ENCODE measurements around the gene PCP4L1.

PCP4L1 gene

GRCh38 chr1:161297415-161297814, 38.9 kb downstream of the PCP4L1 start:
- Histone ChIP-seq H3K27ac (no peak overlapping the region), H2AFZ (no peak overlapping the region), H3K4me1 (no peaks in the 10 kb centered on the region)

GRCh38 chr1:161298116-161298515, 39.6 kb downstream of the PCP4L1 start:
- no peaks in the 10 kb centered on the region for H3K79me2 ChIP-seq
- no peak overlapping the region for H3K4me2 ChIP-seq (ENCODE audit: low read length)
- no peak overlapping the region for H3K27ac ChIP-seq
- no peak overlapping the region for H2AFZ ChIP-seq
- no peaks in the 10 kb centered on the region for H3K4me1 ChIP-seq
- no peak overlapping the region for H3K4me3 ChIP-seq (ENCODE audit: low read depth, low read length)
- TF ChIP-seq, protein P1, sequence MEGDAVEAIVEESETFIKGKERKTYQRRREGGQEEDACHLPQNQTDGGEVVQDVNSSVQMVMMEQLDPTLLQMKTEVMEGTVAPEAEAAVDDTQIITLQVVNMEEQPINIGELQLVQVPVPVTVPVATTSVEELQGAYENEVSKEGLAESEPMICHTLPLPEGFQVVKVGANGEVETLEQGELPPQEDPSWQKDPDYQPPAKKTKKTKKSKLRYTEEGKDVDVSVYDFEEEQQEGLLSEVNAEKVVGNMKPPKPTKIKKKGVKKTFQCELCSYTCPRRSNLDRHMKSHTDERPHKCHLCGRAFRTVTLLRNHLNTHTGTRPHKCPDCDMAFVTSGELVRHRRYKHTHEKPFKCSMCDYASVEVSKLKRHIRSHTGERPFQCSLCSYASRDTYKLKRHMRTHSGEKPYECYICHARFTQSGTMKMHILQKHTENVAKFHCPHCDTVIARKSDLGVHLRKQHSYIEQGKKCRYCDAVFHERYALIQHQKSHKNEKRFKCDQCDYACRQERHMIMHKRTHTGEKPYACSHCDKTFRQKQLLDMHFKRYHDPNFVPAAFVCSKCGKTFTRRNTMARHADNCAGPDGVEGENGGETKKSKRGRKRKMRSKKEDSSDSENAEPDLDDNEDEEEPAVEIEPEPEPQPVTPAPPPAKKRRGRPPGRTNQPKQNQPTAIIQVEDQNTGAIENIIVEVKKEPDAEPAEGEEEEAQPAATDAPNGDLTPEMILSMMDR (IDR thresholded peaks at IDR 0.05): no peak
- no peaks in the 10 kb centered on the region for H3K36me3 ChIP-seq (ENCODE audit: control insufficient read depth, insufficient read depth, low read length)
- no peaks in the 10 kb centered on the region for H3K9me3 ChIP-seq (ENCODE audit: control insufficient read depth, low read length)
- H3K27me3 ChIP-seq (ENCODE audit: control insufficient read depth, insufficient read depth, low read length): no peaks in the 10 kb centered on the region
- H3K9ac ChIP-seq: no peak overlapping the region

More at GRCh38 chr1:161297415-161297814, 38.9 kb downstream of the PCP4L1 start:
- TF ChIP-seq, protein P1 (IDR thresholded peaks at IDR 0.05): no peak
- H3K9me3 ChIP-seq (ENCODE audit: control insufficient read depth, low read length): no peaks in the 10 kb centered on the region
- no peaks in the 10 kb centered on the region for H3K79me2 ChIP-seq
- H3K36me3 ChIP-seq (ENCODE audit: control insufficient read depth, insufficient read depth, low read length): no peaks in the 10 kb centered on the region
- no peak overlapping the region for H3K4me3 ChIP-seq (ENCODE audit: low read depth, low read length)
- H3K9ac ChIP-seq: no peak overlapping the region
- H3K4me2 ChIP-seq (ENCODE audit: low read length): no peak overlapping the region
- no peaks in the 10 kb centered on the region for H3K27me3 ChIP-seq (ENCODE audit: control insufficient read depth, insufficient read depth, low read length)

GRCh38 chr1:161299347-161299746, 40.8 kb downstream of the PCP4L1 start:
- TF ChIP-seq, protein P1 (IDR thresholded peaks at IDR 0.05): no peak
- Histone ChIP-seq H3K9me3 (ENCODE audit: control insufficient read depth, low read length) (no peaks in the 10 kb centered on the region), H3K27me3 (ENCODE audit: control insufficient read depth, insufficient read depth, low read length) (no peaks in the 10 kb centered on the region), H3K4me1 (no peaks in the 10 kb centered on the region), H3K4me3 (ENCODE audit: low read depth, low read length) (no peak overlapping the region), H2AFZ (no peak overlapping the region), H3K9ac (no peak overlapping the region), H3K4me2 (ENCODE audit: low read length) (no peak overlapping the region), H3K36me3 (ENCODE audit: control insufficient read depth, insufficient read depth, low read length) (no peaks in the 10 kb centered on the region), H3K79me2 (no peaks in the 10 kb centered on the region), H3K27ac (no peak overlapping the region)

GRCh38 chr1:161300478-161300877, 41.9 kb downstream of the PCP4L1 start:
- Histone ChIP-seq H3K9me3 (ENCODE audit: control insufficient read depth, low read length) (no peaks in the 10 kb centered on the region), H3K9ac (no peak overlapping the region), H3K4me2 (ENCODE audit: low read length) (no peak overlapping the region), H3K27me3 (ENCODE audit: control insufficient read depth, insufficient read depth, low read length) (no peaks in the 10 kb centered on the region), H3K36me3 (ENCODE audit: control insufficient read depth, insufficient read depth, low read length) (no peaks in the 10 kb centered on the region), H3K4me3 (ENCODE audit: low read depth, low read length) (no peak overlapping the region), H3K27ac (no peak overlapping the region), H3K4me1 (no peaks in the 10 kb centered on the region), H2AFZ (no peak overlapping the region), H3K79me2 (no peaks in the 10 kb centered on the region)
- TF ChIP-seq, protein P1 (IDR thresholded peaks at IDR 0.05): no peak
